Body of pancreas (tissue), 4 donors: ENCODE data around the gene PRRX1.

Experiments used
- CTCF ChIP-seq, 7 experiments: fragments of 450-650 bp in 4 of 7; fragments of 200-600 bp in 3 of 7; sonication (generic) in 3 of 7; IDR thresholded peaks; one replicate each; pipeline ENCODE4 v1.5.1; 2016 to 2019; ENCODE audit warnings: antibody characterized with exemption in 7 of 7
- POLR2A ChIP-seq, 3 donors: fragments of 450-650 bp; IDR thresholded peaks; one replicate each; pipeline ENCODE4 v1.6.1; 2016; ENCODE audit warnings: antibody characterized with exemption in 3 of 3, mild to moderate bottlenecking in 2 of 3

GRCh38 chr1:170729225-170730002, 65.5 kb downstream of the PRRX1 start:
- TF ChIP-seq CTCF (IDR thresholded peaks at IDR 0.05): no peak
- no peak for TF ChIP-seq POLR2A (IDR thresholded peaks at IDR 0.05)
